ENCODE data around the gene KNSTRN. TPM values are rescaled to one million over a fixed set of nuclear protein-coding genes. Genes with fewer than 3 reads are reported as not detected.

KNSTRN gene
- total and polyA plus RNA-seq, 2 donors (not counting 3 experiments of a cell fraction or from before 2014, with no cell fraction given): 24.4 to 61.4 TPM

GRCh38 chr15:40424483-40425115 is 42.1 kb downstream of the KNSTRN start:
- dilution Hi-C loops (cut with MboI; ENCODE audit: extremely low pct_ligation_motif_present, low sequenced_read_pairs) (no loop called here), intact Hi-C loops (cut with micrococcal nuclease) (no loop called here)
- Histone ChIP-seq H3K36me3 (ENCODE audit: control insufficient read depth in 2 of 2, extremely low read depth in 1 of 2, insufficient read depth in 2 of 2, low read length in 2 of 2) (no peaks in the 10 kb centered on the region), H3K9ac (replicated peaks; ENCODE audit: extremely low read depth, insufficient read depth, low read length) (no peak overlapping the region), H3K4me2 (ENCODE audit: insufficient read depth, low read length) (no peak overlapping the region), H4K20me1 (replicated peaks; ENCODE audit: control insufficient read depth, extremely low read depth, insufficient read depth, low read length) (no peaks in the 10 kb centered on the region), H3K9me3 (replicated peaks; ENCODE audit: control insufficient read depth, insufficient read depth, low read length) (no peaks in the 10 kb centered on the region), H3K4me1 (ENCODE audit: control insufficient read depth, extremely low read depth, insufficient read depth, low read length) (no peaks in the 10 kb centered on the region), H2AFZ (ENCODE audit: low read depth, low read length) (no peak overlapping the region), H3K79me2 (ENCODE audit: control insufficient read depth, insufficient read depth, low read length) (no peaks in the 10 kb centered on the region), H3K27ac (ENCODE audit: insufficient read depth, low read depth, low read length) (no peak overlapping the region), H3K9me1 (replicated peaks; ENCODE audit: control insufficient read depth, extremely low read depth, insufficient read depth, low read length) (no peaks in the 10 kb centered on the region), H3K27me3 (ENCODE audit: control insufficient read depth in 2 of 2, insufficient read depth in 2 of 2, low read length in 2 of 2) (peaks cover 0 to 6% of the 10 kb centered on the region in 2 experiments), H3K4me3 (replicated peaks in 1 of 3; ENCODE audit: insufficient read depth in 1 of 3, low read depth in 1 of 3, low read length in 3 of 3) (no peak overlapping the region)
- no peak for TF ChIP-seq MYC (IDR thresholded peaks at IDR 0.05; ENCODE audit: low read depth, low read length)
- TF ChIP-seq GATA2 (IDR thresholded peaks at IDR 0.05; ENCODE audit: insufficient read depth, insufficient read length, low read depth, low read length): no peak
- TF ChIP-seq POLR2AphosphoS5 (IDR thresholded peaks at IDR 0.05; ENCODE audit: insufficient read depth, low read depth, low read length): no peak
- no peak for TF ChIP-seq CTCF (IDR thresholded peaks at IDR 0.05; ENCODE audit: extremely low read depth in 1 of 2, insufficient read depth in 1 of 2, low read depth in 1 of 2, low read length in 2 of 2)
- no peak for TF ChIP-seq FOS (IDR thresholded peaks at IDR 0.05; ENCODE audit: borderline replicate concordance, insufficient read depth, low read length)
- no peak for TF ChIP-seq POLR2A (IDR thresholded peaks at IDR 0.05; ENCODE audit: low read depth, low read length)
- TF ChIP-seq MAX (IDR thresholded peaks at IDR 0.05; ENCODE audit: insufficient read depth, insufficient read length): no peak
- TF ChIP-seq JUN (IDR thresholded peaks at IDR 0.05; ENCODE audit: borderline replicate concordance, insufficient read depth, insufficient read length, low read depth): no peak
- BruUV-seq (replicated peaks): no TSS peak
- CTCF ChIA-PET: interaction anchor here (1.0 to 6.9 kb wide), 7 partner anchors 10 to 207 kb away, joined by 3 to 113 read pairs (median 4); no protein-coding TSS in a partner anchor
- POLR2A ChIA-PET: no interaction called here
- DNase-seq (ENCODE audit: low read depth, low spot score): no peak
- no peak for FAIRE-seq
